Measurements from ENCODE around the gene MARCHF9. TPM values are rescaled to one million over a fixed set of nuclear protein-coding genes. Genes with fewer than 3 reads are reported as not detected.
A peak's percentile ranks its signal among the peaks of the same experiment; 100 is the strongest.

Gene MARCHF9
- polyA plus RNA-seq, 1 of the 3 experiments (the other 2 are of a cell fraction): 24.2 TPM

- TF ChIP-seq USF2 (IDR thresholded peaks at IDR 0.05; ENCODE audit: borderline replicate concordance, low read depth, low read length): no peak
These were observed 18.0 kb upstream of the MARCHF9 start (continued) for GRCh38 chr12:57736741-57737466.

GRCh38 chr12:57737467-57738460 is 17.1 kb upstream of the MARCHF9 start:
- Histone ChIP-seq H3K4me1 (ENCODE audit: control insufficient read depth in 1 of 2, insufficient read depth in 2 of 2, low read depth in 1 of 2, low read length in 1 of 2) (peaks cover 0 to 29% of the 10 kb centered on the region in 2 experiments; a peak in 2 of 4 replicates), H2AFZ (ENCODE audit: low read depth) (peak overlapping the region; percentile 59; the same call in 1 of the 2 replicates), H3K4me3 (ENCODE audit: low read depth in 2 of 2, low read length in 1 of 2) (peak overlapping the region; percentile 63 to 68), H3K36me3 (replicated peaks in 1 of 2; ENCODE audit: control insufficient read depth in 1 of 2, insufficient read depth in 2 of 2, low read length in 1 of 2) (peaks cover 0 to 2% of the 10 kb centered on the region in 2 experiments), H3K9me2 (no peaks in the 10 kb centered on the region), H3K79me2 (ENCODE audit: insufficient read depth) (no peaks in the 10 kb centered on the region), H3F3A (replicated peaks; ENCODE audit: insufficient read depth) (peaks cover 18% of the 10 kb centered on the region), H3K27me3 (ENCODE audit: insufficient read depth) (no peaks in the 10 kb centered on the region), H3K9me3 (no peaks in the 10 kb centered on the region), H3K9ac (peak overlapping the region; percentile 55), H3K27ac (ENCODE audit: low read depth in 2 of 2, low read length in 1 of 2) (no peak overlapping the region; a peak in 1 of 4 replicates), H4K20me1 (ENCODE audit: insufficient read depth) (no peaks in the 10 kb centered on the region), H3K4me2 (peak overlapping the region; percentile 87)
- WGBS (ENCODE audit: low lambda C conversion rate): 44% methylated on average over 16 of the region's 110 CpGs
- TF ChIP-seq MXI1 (IDR thresholded peaks at IDR 0.05; ENCODE audit: low read depth, low read length) (no peak), CTCF (IDR thresholded peaks at IDR 0.05) (peak; percentile 49)
- ChIA-PET POLR2A (interaction anchor here (0.5 to 2.6 kb wide), 3 partner anchors 12 to 249 kb away, joined by 3 to 21 read pairs (median 5); partner anchors contain the start of gene CDK4), CTCF (interaction anchor here (0.7 to 7.1 kb wide), 17 partner anchors 13 to 168 kb away, joined by 3 to 133 read pairs (median 5); partner anchors contain the start of genes B4GALNT1, CDK4 and CYP27B1)
- peak; percentile 84 for DNase-seq

DNA sequence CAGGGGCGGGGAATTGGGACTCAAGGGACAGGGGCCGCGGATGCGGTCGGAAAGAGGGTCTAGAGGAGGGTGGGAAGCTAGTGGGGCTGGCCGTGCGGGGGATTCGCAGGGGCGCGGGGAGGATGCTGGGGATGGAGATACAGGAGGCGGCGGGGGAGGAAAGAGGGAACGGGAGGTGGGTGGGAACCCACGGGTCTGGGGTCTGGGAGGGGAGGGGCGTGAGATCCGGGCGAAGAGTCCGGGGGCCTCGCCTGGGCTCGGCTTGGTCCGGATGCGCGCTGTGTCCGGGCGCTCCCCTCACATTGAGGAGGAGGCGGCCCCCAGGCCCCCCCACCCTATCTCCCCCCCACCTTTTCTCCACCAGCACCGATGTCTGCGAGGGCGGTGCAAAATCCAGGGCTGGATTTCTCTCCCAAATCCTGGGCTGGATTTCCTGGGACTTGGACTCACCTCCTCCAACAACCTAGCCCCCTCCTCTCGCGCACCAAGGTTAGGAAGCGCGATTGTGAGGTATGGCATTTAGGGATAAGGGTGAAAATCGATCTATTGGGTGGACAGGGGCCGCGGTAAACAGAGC is 16.2 kb upstream of the MARCHF9 start, which contains the start of gene AGAP2:
AGAP2 (minus strand) TSS at position 82 of the 577 bp plus-strand sequence. CDS start 496 bp downstream, outside the sequence.
- Histone ChIP-seq H3K36me3 (replicated peaks in 1 of 2; ENCODE audit: control insufficient read depth in 1 of 2, insufficient read depth in 2 of 2, low read length in 1 of 2) (peaks cover 0 to 2% of the 10 kb centered on the region in 2 experiments), H3K4me3 (ENCODE audit: low read depth in 2 of 2, low read length in 1 of 2) (peak within 1 kb of the TSS; percentile 63 to 68), H3K27ac (ENCODE audit: low read depth in 2 of 2, low read length in 1 of 2) (peak within 1 kb of the TSS in 1 of 2 experiments; percentile 78; a peak in 2 of 4 replicates), H3K79me2 (ENCODE audit: insufficient read depth) (no peaks in the 10 kb centered on the region), H3K9me2 (no peaks in the 10 kb centered on the region), H3K9ac (peak within 1 kb of the TSS; percentile 55), H4K20me1 (ENCODE audit: insufficient read depth) (no peaks in the 10 kb centered on the region), H3K4me2 (peak within 1 kb of the TSS; percentile 87), H3K27me3 (ENCODE audit: insufficient read depth) (no peaks in the 10 kb centered on the region), H3K4me1 (ENCODE audit: control insufficient read depth in 1 of 2, insufficient read depth in 2 of 2, low read depth in 1 of 2, low read length in 1 of 2) (peaks cover 0 to 29% of the 10 kb centered on the region in 2 experiments; a peak in 2 of 4 replicates), H3F3A (replicated peaks; ENCODE audit: insufficient read depth) (peaks cover 17% of the 10 kb centered on the region), H3K9me3 (no peaks in the 10 kb centered on the region), H2AFZ (ENCODE audit: low read depth) (peak within 1 kb of the TSS; percentile 63; the same call in 1 of the 2 replicates)
- CTCF ChIA-PET: interaction anchor here (0.8 to 7.1 kb wide), 7 partner anchors 12 to 156 kb away, joined by 3 to 133 read pairs (median 5); partner anchors contain the start of gene B4GALNT1
- POLR2A ChIA-PET: no interaction called here
- TF ChIP-seq JUND (IDR thresholded peaks at IDR 0.05) (peak; percentile 91), ZBTB33 (IDR thresholded peaks at IDR 0.05; ENCODE audit: borderline replicate concordance, low read depth) (no peak), TAF1 (IDR thresholded peaks at IDR 0.05; ENCODE audit: borderline replicate concordance, low read depth, low read length) (peak; percentile 16; the same call in 1 of the 2 replicates), YY1 (IDR thresholded peaks at IDR 0.05; ENCODE audit: low read depth) (peak; percentile 69; the same call in 1 of the 2 replicates), CTCF (IDR thresholded peaks at IDR 0.05) (no peak), RFX5 (IDR thresholded peaks at IDR 0.05; ENCODE audit: low read length) (peak; percentile 81), RCOR1 (IDR thresholded peaks at IDR 0.05; ENCODE audit: low read length) (peak; percentile 61; the same call in 1 of the 2 replicates)
- TF ChIP-seq, protein P1, sequence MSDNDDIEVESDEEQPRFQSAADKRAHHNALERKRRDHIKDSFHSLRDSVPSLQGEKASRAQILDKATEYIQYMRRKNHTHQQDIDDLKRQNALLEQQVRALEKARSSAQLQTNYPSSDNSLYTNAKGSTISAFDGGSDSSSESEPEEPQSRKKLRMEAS (IDR thresholded peaks at IDR 0.05; ENCODE audit: low read depth): no peak
- 3% methylated on average over 34 of the region's 36 CpGs for WGBS (ENCODE audit: low lambda C conversion rate)
- DNase-seq: peak; percentile 91

All from SK-N-SH (cell line).